ENCODE results near the gene EGLN3.

EGLN3 gene

GRCh38 chr14:33948145-33948868, 2.6 kb downstream of the EGLN3 start:
- Histone ChIP-seq H3K9me2 (ENCODE audit: low read depth, low read length) (no peaks in the 10 kb centered on the region), H3K79me2 (ENCODE audit: insufficient read depth, low read length) (no peaks in the 10 kb centered on the region), H3K27ac (ENCODE audit: low read depth, low read length, poor library complexity, severe bottlenecking) (no peak overlapping the region), H3K4me1 (ENCODE audit: insufficient read depth, low read length, severe bottlenecking) (no peaks in the 10 kb centered on the region), H3K27me3 (ENCODE audit: insufficient read depth, low read length) (no peaks in the 10 kb centered on the region; the same call in 1 of the 2 replicates), H3K4me2 (ENCODE audit: low read length) (no peak overlapping the region), H2AFZ (ENCODE audit: low read length) (no peak overlapping the region), H3K36me3 (ENCODE audit: insufficient read depth, low read length) (no peaks in the 10 kb centered on the region), H3K9me3 (ENCODE audit: low read length) (0 out of 2 replicates have a peak, but pooled peaks cover 2% of the 10 kb centered on the region), H4K20me1 (ENCODE audit: insufficient read depth, low read length) (no peaks in the 10 kb centered on the region), H3F3A (ENCODE audit: insufficient read depth, low read length) (no peaks in the 10 kb centered on the region), H3K9ac (ENCODE audit: low read length) (no peak overlapping the region), H3K4me3 (ENCODE audit: low read depth, low read length, poor library complexity, severe bottlenecking) (no peak overlapping the region)
- TF ChIP-seq EZH2 (IDR thresholded peaks at IDR 0.05; ENCODE audit: borderline replicate concordance, low read length) (no peak), CTCF (IDR thresholded peaks at IDR 0.05; ENCODE audit: low read length) (no peak)

- Histone ChIP-seq H3K36me3 (ENCODE audit: insufficient read depth, low read length) (no peaks in the 10 kb centered on the region), H3F3A (ENCODE audit: insufficient read depth, low read length) (no peaks in the 10 kb centered on the region), H3K27ac (ENCODE audit: low read depth, low read length, poor library complexity, severe bottlenecking) (no peak overlapping the region), H2AFZ (ENCODE audit: low read length) (no peak overlapping the region; the same call in 1 of the 2 replicates), H3K9ac (ENCODE audit: low read length) (no peak overlapping the region), H3K4me3 (ENCODE audit: low read depth, low read length, poor library complexity, severe bottlenecking) (no peak overlapping the region), H3K4me1 (ENCODE audit: insufficient read depth, low read length, severe bottlenecking) (no peaks in the 10 kb centered on the region), H3K79me2 (ENCODE audit: insufficient read depth, low read length) (no peaks in the 10 kb centered on the region), H3K27me3 (ENCODE audit: insufficient read depth, low read length) (no peaks in the 10 kb centered on the region; the same call in 1 of the 2 replicates), H3K9me2 (ENCODE audit: low read depth, low read length) (no peaks in the 10 kb centered on the region), H4K20me1 (ENCODE audit: insufficient read depth, low read length) (no peaks in the 10 kb centered on the region), H3K9me3 (ENCODE audit: low read length) (0 out of 2 replicates have a peak, but pooled peaks cover 2% of the 10 kb centered on the region), H3K4me2 (ENCODE audit: low read length) (no peak overlapping the region)
- no peak for TF ChIP-seq EZH2 (IDR thresholded peaks at IDR 0.05; ENCODE audit: borderline replicate concordance, low read length)
- no peak for TF ChIP-seq CTCF (IDR thresholded peaks at IDR 0.05; ENCODE audit: low read length)
These were observed 4.0 kb downstream of the EGLN3 start for GRCh38 chr14:33946679-33947476.

- H3K9me3 ChIP-seq (ENCODE audit: low read length): no peaks in the 10 kb centered on the region
- H3F3A ChIP-seq (ENCODE audit: insufficient read depth, low read length): no peaks in the 10 kb centered on the region
- H3K9me2 ChIP-seq (ENCODE audit: low read depth, low read length): no peaks in the 10 kb centered on the region
- H2AFZ ChIP-seq (ENCODE audit: low read length): no peak overlapping the region
- no peak for TF ChIP-seq EZH2 (IDR thresholded peaks at IDR 0.05; ENCODE audit: borderline replicate concordance, low read length)
- no peak for TF ChIP-seq CTCF (IDR thresholded peaks at IDR 0.05; ENCODE audit: low read length)
- H4K20me1 ChIP-seq (ENCODE audit: insufficient read depth, low read length): no peaks in the 10 kb centered on the region
- no peak overlapping the region for H3K27ac ChIP-seq (ENCODE audit: low read depth, low read length, poor library complexity, severe bottlenecking)
- H3K27me3 ChIP-seq (ENCODE audit: insufficient read depth, low read length): no peaks in the 10 kb centered on the region; the same call in 1 of the 2 replicates
- no peak overlapping the region for H3K9ac ChIP-seq (ENCODE audit: low read length)
- no peaks in the 10 kb centered on the region for H3K79me2 ChIP-seq (ENCODE audit: insufficient read depth, low read length)
- no peaks in the 10 kb centered on the region for H3K36me3 ChIP-seq (ENCODE audit: insufficient read depth, low read length)
- H3K4me3 ChIP-seq (ENCODE audit: low read depth, low read length, poor library complexity, severe bottlenecking): no peak overlapping the region
- no peaks in the 10 kb centered on the region for H3K4me1 ChIP-seq (ENCODE audit: insufficient read depth, low read length, severe bottlenecking)
- no peak overlapping the region for H3K4me2 ChIP-seq (ENCODE audit: low read length)
These were observed 5.4 kb downstream of the EGLN3 start for GRCh38 chr14:33945210-33946088.

All from OCI-LY1 (cell line).